Brain microvascular endothelial cell (primary cell): ENCODE results near the gene MGRN1.

Experiments
- DNase-seq: peaks from one replicate; pipeline ENCODE4 v3.0.0-alpha.2; 2020
- H3K27ac ChIP-seq: fragments of 250-450 bp; sonication (Bioruptor Pico); 2 replicates; pipeline ENCODE4 v1.5.1; 2020; ENCODE audit warnings: mild to moderate bottlenecking, moderate library complexity
- H3K27me3 ChIP-seq: fragments of 250-450 bp; sonication (Bioruptor Pico); replicated peaks from 2 replicates; pipeline ENCODE4 v1.5.1; 2020; ENCODE audit warnings: mild to moderate bottlenecking
- H3K36me3 ChIP-seq: fragments of 250-450 bp; sonication (Bioruptor Pico); replicated peaks from 2 replicates; pipeline ENCODE4 v1.5.1; 2020; ENCODE audit warnings: mild to moderate bottlenecking
- H3K4me3 ChIP-seq: 2 replicates; pipeline ENCODE4 v1.5.1; 2011; ENCODE audit warnings: low read depth, mild to moderate bottlenecking, control low read depth, low read length, moderate library complexity
- in situ Hi-C: cut with HindIII; loops from 2 replicates; pipeline ENCODE4 v1.10.0; 2017; ENCODE audit warnings: low sequenced_read_pairs, low pct_ligation_motif_present
- TF ChIP-seq, protein P1 (sequence below): IDR thresholded peaks from 2 replicates; pipeline ENCODE4 v1.5.1; 2011; ENCODE audit warnings: low read depth, mild to moderate bottlenecking, moderate library complexity, low read length, control low read depth, inconsistent platforms; ENCODE audit errors: missing control alignments

MGRN1 gene

DNA sequence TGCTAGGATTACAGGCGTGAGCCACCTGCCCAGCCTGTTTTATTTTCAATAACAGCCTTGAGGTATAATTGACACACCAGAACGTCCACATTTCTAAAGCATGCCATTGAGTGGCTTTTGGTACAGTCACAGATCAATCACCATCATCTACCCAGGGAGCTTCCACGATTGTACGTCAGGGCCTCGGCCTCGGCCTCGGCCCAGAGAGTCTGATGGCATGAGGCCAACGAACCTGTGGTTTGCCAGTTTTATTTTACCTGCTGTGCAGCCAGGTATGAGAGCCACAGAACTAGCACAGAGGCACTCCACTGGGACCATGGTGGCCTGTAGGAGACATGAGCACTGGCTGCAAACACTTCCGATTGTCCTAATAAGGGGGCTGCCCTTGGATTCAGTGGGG lies 18.3 kb upstream of the MGRN1 start:
- H3K36me3 ChIP-seq, result peaks cover 20% of the 10 kb centered on the region
- TF ChIP-seq, protein P1, sequence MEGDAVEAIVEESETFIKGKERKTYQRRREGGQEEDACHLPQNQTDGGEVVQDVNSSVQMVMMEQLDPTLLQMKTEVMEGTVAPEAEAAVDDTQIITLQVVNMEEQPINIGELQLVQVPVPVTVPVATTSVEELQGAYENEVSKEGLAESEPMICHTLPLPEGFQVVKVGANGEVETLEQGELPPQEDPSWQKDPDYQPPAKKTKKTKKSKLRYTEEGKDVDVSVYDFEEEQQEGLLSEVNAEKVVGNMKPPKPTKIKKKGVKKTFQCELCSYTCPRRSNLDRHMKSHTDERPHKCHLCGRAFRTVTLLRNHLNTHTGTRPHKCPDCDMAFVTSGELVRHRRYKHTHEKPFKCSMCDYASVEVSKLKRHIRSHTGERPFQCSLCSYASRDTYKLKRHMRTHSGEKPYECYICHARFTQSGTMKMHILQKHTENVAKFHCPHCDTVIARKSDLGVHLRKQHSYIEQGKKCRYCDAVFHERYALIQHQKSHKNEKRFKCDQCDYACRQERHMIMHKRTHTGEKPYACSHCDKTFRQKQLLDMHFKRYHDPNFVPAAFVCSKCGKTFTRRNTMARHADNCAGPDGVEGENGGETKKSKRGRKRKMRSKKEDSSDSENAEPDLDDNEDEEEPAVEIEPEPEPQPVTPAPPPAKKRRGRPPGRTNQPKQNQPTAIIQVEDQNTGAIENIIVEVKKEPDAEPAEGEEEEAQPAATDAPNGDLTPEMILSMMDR, result no peak
- H3K27me3 ChIP-seq, result no peaks in the 10 kb centered on the region
- DNase-seq, result no peak
- in situ Hi-C loops, result no loop called here
- H3K27ac ChIP-seq, result no peak overlapping the region
- no peak overlapping the region for H3K4me3 ChIP-seq

DNA sequence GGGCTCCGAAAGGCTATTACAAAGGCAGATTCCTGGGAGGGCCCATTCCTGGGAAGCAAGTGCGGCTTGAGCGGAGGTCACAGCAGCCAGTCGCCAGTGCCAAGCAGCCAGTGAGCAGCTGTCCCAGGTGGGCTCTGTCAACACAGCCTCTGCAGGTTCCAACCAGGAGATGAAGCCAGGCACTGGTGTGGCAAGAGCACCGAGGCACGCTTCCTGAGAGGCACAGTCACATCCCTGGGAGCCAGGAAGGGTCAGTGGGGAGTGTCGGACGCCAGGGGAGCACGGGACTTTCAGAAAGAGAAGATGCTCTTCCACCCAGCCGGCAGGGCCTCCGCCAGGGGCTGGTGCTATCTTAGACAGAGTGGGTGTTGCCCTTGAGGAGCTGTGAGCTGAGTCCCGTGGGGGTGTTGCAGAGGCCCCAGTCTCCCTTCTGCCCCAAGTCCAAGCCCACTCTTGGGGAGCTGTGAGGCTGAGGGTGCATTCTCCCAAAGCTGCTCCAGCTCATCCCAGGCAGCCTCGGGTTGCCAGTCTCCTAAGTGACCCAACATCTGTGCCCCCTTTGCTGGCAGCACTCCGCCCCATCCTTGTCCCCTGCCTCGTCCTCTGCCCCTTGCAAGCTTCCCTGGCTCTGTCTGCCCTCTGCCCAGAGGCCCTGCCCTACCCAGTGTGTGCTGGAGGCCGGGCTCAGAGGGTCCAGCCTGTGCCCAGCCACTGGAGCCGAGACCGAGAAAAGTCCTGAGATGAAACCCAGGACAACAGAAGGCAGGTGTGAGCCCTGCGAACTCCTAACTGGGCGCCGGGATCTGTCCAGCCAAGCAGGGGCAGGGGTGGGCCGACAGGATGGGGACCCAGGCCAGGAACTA lies 16.6 kb upstream of the MGRN1 start:
- no peak overlapping the region for H3K27ac ChIP-seq
- no peak for DNase-seq

DNA sequence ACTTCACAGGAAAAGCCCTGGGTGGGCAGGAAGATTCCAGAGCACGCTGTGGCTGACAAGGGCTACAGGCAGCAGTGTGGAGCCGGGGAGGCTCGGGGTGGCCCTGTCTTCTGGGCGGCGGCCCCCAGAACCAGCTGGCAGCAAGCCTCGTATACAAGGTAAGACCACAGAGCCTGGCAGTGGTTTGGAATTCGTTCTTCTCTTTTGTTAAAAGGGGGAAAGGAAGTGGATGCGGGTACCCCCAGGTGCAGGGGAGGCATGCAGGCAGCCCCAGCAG lies 16.0 kb upstream of the MGRN1 start:
- Histone ChIP-seq H3K27me3 (no peaks in the 10 kb centered on the region), H3K4me3 (no peak overlapping the region), H3K36me3 (peaks cover 20% of the 10 kb centered on the region), H3K27ac (no peak overlapping the region)
- in situ Hi-C loops, result no loop called here
- TF ChIP-seq, protein P1, result no peak
- no peak for DNase-seq

More for the DNA sequence above, 16.6 kb upstream of the MGRN1 start:
- in situ Hi-C loops, result no loop called here
- Histone ChIP-seq H3K4me3 (no peak overlapping the region), H3K36me3 (peaks cover 20% of the 10 kb centered on the region), H3K27me3 (no peaks in the 10 kb centered on the region)
- TF ChIP-seq, protein P1, result no peak

DNA sequence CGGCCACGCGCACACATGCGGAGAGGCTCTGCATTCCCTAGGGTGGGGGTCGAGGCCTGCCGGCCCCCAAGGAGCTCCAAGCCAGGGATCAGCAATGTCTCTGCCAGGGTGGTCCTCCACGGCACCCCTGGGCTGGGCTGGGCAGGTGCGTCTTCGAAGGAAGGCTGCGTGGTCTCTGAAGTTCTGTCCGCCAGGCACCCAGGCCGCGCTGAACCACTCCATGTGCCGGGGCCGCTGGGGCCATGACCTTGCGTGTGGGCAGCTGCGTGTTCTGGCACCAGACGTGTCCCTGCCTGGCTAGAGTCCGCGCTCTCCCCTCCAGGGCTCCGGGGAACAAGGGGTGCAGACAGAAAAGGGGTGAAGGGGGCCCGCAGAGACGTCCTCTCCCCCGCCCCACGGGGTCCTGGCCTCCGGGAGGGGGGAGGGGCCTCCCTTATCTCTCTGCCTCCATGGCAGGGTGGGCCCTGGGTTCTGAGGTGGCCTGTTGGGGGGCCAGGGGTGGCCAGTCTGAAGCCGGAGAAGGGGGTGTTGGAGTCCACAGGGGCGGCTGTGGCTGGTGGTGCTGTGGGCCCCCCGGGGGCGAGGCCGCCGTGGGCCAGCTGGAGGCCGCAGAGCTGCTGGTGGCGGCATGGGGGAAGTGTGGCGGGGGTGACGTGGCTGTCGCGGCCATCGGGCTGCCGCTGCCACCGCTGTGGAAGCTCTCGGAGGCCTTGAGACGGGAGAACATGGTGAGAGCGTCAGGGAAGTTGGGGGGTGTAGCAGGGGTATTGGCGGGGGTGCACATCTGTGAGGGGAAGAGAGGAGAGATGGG lies 15.2 kb upstream of the MGRN1 start:
- in situ Hi-C loops, result no loop called here
- H3K27ac ChIP-seq, result no peak overlapping the region
- DNase-seq, result no peak
- TF ChIP-seq, protein P1, result no peak
- no peak overlapping the region for H3K4me3 ChIP-seq
- H3K27me3 ChIP-seq, result no peaks in the 10 kb centered on the region
- H3K36me3 ChIP-seq, result peaks cover 20% of the 10 kb centered on the region

DNA sequence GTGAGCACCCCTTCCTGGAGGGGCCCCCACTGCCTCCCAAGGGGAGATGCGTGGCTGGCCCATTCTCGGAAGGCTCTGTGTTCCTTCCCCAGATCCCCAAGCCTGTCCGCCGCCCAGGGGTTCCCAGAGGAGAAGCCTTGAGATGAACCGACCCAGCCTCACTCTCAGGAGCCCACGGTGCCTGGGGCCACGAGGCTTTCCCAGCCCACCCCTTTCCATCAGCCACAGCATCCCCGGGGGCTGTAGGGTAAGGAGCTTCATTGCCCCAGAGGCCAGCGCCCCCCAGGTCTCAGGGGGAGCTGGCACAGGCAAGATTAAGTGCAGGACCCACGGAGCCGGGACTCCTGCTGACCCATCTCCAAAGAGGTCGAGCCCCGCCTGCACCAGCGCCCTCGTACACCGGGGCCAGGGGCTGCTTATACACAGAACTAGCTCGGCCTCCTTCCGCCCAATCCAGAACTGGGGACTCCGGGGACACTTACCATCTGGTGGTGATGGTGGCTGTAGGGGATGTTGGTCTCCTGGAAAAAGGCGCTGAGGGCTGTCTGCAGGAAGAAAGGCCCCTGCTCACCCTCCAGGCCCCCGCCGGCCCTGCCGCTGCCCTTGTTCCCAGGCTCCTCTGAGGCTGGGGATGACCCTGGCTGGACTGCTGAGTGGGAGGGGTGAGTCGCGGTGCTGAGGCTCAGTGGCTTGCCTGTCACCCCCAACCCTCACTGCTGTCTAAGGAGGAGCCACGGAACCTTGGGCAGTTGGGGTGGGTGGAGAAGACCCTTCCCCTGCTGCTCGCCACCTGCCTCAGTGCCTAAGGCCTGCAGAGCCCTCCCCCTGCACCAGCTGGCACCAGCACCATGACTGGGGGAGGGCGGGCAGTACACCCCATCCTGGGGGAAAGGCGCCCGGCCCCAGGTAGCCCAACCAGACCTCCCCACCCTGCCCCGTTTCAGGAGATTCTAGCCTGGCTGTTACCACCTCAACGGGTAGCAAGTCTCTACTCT lies 14.3 kb upstream of the MGRN1 start:
- TF ChIP-seq, protein P1, result no peak
- no peak for DNase-seq
- H3K36me3 ChIP-seq, result peaks cover 20% of the 10 kb centered on the region
- in situ Hi-C loops, result no loop called here
- H3K27me3 ChIP-seq, result no peaks in the 10 kb centered on the region
- H3K27ac ChIP-seq, result no peak overlapping the region
- no peak overlapping the region for H3K4me3 ChIP-seq
